Measurements from ENCODE around the gene C3orf38.

Gene C3orf38

GRCh38 chr3:88203642-88204055 lies 53.9 kb downstream of the C3orf38 start:
- H3K36me3 ChIP-seq (ENCODE audit: insufficient read depth, low read length) = no peaks in the 10 kb centered on the region
- no peak overlapping the region for H3K9ac ChIP-seq (ENCODE audit: low read depth, low read length)
- peaks cover 16% of the 10 kb centered on the region for H3K27me3 ChIP-seq (ENCODE audit: control insufficient read depth, insufficient read depth, low read length)
- no peaks in the 10 kb centered on the region for H3K4me1 ChIP-seq (ENCODE audit: control insufficient read depth, insufficient read depth, low read length)
- no peak overlapping the region for H3K4me2 ChIP-seq (ENCODE audit: low read length)
- H3K4me3 ChIP-seq (ENCODE audit: low read length) = no peak overlapping the region
- H3K9me3 ChIP-seq (replicated peaks; ENCODE audit: low read length) = no peaks in the 10 kb centered on the region
